GM19193 (cell line): ENCODE data around the gene CHD2.

Experiments
- POLR2A ChIP-seq: IDR thresholded peaks from 4 replicates; pipeline ENCODE4 v1.6.1; 2011; ENCODE audit not compliant: insufficient read depth, insufficient read length; ENCODE audit errors: extremely low read depth

The CHD2 gene

DNA sequence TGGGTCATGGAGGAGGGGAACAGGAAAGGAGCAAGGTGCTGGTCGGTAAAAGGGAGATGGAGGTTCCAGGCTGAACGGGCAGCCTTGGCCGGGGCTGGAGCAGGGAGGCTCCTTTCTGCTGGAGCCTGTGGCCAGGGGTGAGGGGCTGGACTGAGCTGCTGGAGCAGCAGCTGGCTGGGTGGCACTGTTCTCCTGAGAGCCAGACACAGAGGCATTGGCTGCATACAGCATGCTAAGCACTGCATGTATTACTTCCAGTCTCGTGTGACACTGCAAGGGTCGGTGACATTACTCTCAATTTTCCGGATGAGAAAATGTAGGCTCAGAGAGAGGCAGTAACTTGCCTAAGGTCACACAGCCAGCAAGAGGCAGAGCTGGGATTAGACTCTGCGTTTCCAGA lies 146.6 kb downstream of the CHD2 start:
- no peak for TF ChIP-seq POLR2A

DNA sequence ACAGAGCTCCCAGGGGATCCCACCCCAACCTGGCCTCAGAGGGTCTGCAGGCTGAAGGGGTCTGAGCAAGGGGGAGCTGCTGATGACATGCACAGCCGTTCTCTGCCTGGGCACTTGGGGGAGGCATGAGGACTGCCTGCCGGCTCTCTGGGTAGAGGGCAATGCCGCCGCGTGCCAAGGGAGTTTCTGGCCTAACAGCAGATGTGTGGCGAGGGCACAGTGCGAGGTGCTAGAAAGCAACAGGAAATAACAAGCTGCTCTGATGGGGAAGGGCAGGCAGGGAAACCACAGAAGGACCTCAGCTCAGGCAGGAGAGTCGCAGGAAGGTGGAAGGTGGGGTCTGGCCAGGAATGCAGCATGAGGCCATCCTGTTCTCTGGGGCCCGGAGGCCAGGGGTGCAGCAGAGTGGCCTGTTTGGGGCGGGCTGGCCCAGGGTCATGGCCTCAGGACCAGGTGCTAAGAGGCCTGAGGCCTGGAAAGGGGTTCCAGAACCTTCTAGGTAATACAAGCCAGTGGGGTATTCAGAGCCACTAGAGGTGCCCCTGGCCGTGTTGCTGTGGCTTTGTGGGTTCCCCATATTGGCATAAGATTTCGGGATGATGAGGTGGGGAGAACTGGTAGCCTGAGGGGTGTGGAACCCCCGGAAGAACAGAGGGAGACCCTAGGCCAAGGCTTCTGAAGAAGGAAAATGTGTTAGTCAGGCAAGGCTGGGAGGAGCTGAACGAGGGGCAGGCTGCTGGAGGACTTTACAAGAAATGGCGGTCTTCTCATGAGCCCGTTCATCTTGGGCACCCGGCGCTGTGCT lies 147.7 kb downstream of the CHD2 start:
- TF ChIP-seq POLR2A: no peak

DNA sequence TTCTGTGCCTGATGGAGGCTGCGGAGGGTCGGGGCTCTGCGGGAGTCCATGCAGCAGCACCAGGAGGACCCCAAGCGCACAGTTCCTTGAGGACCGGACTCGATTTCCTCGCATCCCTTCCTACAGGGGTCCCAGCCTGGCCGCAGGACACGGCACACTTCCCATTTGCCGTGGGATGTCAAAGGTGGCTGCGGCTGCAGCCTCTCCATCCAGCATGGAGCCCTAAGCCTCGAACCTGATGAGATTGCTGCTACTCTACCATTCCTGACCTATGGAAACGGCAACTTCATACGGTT lies 148.2 kb downstream of the CHD2 start:
- TF ChIP-seq POLR2A: no peak

GRCh38 chr15:93048759-93049161 lies 148.6 kb downstream of the CHD2 start:
- TF ChIP-seq POLR2A: no peak

DNA sequence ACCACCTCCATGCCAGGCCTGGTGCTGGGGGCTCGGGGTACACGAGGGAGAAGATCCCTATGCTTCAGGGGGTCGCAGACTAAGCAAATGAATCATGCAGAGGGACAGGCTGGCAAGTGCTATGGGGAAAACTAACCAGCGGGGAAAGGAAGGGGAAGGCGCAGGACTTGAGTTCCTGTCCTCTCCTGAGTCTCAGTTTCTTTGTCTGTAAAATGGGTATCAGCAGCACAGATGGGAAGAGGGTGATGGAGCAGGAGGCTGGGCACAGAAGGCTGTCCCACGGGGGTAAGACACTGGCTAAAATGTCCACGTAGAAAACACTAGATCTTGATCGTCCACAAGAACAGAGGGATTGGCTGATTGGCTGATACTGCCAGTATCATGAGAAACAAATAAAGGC lies 149.1 kb downstream of the CHD2 start:
- TF ChIP-seq POLR2A: no peak

DNA sequence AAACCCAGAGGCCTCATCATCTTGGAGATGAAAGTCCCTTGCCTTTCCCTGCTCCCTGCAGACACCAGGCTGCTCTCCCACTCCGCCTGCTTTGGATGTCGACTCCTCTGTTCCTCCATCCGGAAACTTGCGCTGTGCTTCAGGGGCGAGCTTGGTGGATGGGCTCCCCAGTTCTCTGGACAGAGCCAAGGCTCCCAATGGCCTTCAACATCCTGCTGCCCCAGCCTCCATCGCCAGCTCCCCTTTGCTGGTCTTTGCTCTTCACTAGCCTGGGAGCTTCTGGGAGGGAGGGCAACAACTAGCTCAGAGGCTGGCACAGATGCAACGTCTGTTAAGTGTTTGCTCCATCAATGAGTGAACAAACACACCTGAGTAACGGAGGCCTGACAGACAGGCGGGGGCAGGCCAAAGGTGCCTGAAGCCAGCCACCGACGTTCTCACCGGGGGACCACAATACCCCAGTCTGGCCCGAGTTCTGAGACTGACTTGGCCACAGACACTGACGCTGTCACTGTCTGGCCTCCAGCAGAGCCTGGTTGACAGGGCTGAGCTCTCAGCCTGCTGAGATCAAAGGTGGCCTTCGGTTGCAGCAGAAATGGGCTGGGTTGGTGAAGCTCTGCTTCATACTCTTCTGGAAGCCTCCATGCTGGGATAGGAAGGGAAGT lies 149.9 kb downstream of the CHD2 start:
- no peak for TF ChIP-seq POLR2A

DNA sequence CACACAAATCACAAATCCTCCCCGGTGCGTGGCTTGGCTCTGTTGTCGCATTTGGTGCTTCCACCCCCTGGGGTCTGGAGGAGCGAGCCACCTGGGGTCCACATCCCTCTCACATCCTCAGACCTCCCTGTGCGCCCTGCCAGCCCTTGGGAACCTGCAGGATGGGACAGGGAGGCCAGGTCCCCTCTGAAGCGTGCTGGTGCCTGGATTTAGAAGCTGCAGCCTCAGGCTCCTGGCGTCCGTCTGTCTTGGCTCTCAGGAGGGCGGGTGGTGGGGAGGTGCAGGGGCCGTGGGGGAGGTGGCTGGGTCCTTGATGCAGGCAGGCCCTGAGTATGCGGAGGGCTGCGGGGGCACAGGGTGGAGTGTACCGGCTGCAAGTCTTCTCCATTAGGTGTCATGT lies 150.5 kb downstream of the CHD2 start:
- no peak for TF ChIP-seq POLR2A

GRCh38 chr15:93051236-93052089 lies 151.3 kb downstream of the CHD2 start:
- TF ChIP-seq POLR2A: no peak

- no peak for TF ChIP-seq POLR2A
Measured at GRCh38 chr15:93052090-93052879, 152.2 kb downstream of the CHD2 start.

GRCh38 chr15:93055211-93055610 lies 155.1 kb downstream of the CHD2 start:
- TF ChIP-seq POLR2A: no peak

DNA sequence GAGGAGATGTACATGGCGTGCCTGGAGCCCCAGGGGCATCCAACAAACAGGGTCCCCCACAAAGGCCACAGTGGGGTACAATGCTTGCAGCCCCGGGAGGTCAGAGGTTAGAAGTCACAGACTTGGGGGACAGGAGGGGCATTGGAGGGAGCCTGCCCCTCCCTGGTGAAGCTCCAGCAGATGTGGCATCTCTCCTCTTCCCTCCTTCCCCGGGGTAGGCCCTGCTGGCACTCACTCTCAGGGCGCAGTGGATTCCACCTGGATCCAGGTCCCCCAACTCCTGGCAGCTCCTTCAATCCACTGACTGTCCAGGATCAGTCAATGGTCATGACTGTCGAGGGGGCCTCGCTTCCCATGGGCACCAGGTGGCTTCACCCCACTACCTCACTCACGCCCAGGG lies 156.7 kb downstream of the CHD2 start:
- no peak for TF ChIP-seq POLR2A

GRCh38 chr15:93057618-93058017 lies 157.5 kb downstream of the CHD2 start:
- no peak for TF ChIP-seq POLR2A

DNA sequence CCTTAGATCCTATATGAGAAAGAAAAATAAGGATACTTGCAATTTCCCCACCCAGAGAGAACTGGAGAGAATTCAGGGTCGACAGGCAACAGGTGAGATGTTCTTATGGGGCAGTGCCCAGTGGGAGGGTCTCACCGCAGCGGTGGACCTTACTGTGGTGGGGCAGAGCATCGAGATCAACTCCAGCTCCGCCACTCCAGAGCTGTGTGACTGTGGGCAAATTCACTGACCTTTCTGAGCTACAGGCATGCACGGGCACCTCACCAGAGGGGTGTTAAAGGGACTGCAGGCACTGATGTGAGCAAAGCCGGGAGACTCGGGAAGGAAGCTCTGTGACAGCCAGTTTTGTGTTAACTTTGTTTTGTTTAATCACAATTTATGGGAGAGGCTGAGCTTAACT lies 158.0 kb downstream of the CHD2 start:
- TF ChIP-seq POLR2A: no peak

DNA sequence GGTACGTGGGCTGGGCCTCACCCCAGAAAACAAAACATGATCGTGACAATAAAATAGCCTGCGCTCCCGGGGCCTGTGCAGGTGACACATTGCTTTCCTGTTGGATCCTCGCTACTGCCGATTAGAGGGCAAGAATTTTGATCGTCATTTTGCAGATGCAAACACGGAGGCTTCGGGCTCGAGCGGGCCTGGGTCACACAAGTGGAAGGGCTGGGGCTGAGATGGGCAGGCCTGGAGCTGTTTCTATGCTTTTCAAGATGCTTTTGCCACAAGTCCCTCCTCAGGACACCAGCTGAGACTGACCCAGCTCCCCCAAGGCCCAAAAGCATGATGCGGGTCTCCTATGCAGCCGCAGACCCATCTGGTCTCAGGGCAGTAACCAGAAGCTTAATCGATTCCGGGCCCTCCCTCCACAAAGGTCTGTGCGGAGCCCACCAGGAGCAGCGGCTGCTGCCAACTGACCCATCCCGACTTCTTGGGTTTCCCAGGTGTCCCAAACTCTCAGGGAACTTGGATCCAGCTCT lies 158.8 kb downstream of the CHD2 start:
- no peak for TF ChIP-seq POLR2A

DNA sequence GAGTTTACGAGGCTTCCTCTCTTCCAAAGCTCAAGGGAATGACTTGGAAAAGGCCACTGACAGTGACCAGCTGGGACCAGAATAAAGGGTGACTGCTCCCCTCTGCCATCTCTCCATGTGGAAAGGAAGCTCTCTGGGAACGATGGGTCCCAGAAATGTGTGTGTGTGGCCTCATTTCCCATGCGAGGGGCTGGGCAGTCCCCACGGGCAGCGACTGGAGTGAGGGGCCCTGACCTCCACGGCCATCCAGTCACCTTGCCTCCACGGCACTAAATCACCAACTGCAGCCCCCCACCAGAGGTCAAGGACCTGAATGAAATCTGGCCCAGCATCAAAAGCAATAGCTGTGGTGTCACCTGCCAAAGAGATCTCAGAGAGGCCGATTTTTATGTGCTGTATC lies 159.3 kb downstream of the CHD2 start:
- TF ChIP-seq POLR2A: no peak
